GM19467 (cell line): ENCODE measurements around the gene MT3.
"Not testable (repeated sequence)": the region's sequence is repeated elsewhere in the genome, so short reads cannot be mapped to it uniquely, and the experiment has no call there.

Experiments
- ATAC-seq: cut with Tn5 transposase; IDR thresholded peaks from one replicate; pipeline ENCODE4 v1.9.1; 2021; ENCODE audit warnings: mild to moderate bottlenecking, moderate library complexity; ENCODE audit not compliant: unreplicated experiment

MT3 gene

DNA sequence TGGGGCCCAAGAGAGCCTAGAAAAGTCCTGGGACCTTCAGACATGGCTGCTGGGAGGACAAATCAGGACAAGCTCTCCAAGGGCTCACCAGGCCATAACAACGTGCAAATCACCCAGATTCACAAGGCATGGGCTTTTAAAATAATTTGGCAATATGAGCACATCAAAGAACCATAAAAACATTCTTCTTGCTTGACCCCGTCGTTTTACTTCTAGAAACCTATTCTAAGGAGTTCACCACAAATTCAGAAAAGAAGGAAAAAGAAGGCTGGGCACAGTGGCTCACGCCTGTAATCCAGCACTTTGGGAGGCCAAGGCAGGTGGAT is 12.1 kb upstream of the MT3 start:
- ATAC-seq: no peak

DNA sequence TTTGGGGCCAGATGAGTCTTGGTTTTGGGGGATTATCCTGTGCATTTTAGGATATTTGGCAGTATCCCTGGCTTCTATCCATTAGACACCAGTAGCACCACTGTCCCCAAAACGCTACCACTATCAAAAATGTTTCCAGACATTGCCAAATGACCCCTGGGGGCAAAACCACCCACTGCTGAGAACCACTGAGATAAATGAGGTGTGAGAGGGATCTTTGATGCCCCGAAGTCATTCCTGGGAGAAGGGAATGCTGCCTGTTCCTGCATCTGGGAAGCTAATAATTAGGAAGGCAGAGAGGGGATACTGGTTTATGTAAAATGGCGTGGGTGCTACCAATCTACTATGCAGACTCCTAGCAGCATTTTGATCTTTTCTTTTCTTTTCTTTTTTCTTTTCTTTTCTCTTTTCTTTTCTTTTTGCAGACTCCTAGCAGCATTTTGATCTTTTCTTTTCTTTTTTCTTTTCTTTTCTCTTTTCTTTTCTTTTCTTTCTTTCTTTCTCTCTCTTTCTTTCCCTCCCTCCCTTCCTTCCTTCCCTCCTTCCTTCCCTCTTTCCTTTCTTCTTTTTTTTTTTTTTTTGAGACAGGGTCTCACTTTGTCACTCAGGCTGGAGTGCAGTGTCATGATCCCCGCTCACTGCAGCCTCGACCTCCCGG is 8.8 kb upstream of the MT3 start:
- no peak for ATAC-seq

DNA sequence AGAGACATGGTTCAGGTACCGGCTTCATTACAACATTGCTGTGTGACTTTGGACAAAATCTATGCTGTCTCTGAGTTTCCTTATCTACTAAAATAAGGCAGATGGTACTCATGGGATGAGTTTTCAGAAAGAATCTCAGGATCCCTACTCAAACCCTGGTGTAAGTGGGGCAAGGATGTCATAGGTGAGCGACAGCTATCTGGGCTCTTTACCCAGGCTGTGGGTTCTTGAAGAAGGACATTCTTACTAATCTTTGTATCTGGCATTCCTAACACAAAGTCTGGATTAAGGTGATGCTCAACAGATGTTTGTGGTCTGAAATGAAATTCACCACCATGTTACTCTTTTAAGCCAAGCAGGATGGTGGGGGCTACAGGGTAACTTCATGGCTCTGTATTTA is 6.4 kb upstream of the MT3 start:
- not testable (repeated sequence) for ATAC-seq

DNA sequence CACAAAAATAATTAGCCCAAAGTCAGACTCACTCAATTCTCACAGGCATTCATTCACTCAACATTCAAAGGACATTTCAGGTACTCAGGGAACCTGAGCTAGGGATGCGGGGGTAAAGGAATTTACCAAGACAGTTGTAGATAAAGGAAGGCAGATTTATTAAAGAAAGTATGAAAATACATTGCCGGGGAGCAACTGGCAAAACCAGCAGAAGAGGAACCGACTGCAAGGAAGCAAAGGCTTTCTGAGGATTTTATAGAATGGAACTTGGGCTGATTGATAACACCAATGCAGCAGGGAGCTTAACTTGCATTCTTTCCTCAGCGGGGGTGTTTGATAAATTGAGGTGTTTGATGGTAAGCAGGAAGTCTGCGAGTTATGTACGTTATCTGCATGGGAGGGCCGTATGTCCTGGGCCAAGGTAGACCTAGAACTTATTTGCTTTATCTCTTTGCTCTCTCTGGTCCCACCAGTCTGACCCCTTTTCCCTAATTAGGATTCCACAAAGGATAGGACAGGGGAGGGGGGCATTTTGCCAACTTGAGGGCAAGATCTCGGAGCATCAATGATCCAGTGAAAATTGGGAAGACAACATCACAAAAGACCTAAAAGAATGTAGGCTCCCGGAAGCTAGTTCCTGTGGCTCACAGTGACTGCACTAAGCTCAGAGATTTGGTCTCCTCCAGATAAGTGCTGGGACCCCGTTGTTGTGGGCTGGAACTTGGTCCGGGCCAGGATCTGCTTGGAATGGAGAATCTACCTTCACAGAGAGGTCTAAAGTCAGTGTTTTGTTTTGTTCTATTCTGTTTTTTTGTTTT is 5.8 kb upstream of the MT3 start:
- no peak for ATAC-seq

DNA sequence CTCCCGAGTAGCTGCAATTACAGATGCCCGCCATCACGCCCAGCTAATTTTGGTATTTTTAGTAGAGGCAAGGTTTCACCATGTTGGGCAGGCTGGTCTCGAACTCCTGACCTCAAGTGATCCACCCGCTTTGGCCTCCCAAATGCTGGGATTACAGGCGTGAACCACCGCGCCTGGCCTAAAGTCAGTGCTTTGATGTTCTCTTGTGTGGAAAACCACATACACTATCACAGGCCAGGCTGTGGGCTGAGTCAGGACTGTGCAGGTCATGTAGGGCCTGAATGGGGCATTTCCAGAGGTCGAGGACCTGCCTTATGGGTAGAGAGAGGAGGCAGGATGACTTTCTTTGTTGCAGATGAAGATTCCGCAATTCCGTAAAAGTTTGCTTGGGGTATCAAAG is 5.1 kb upstream of the MT3 start:
- no peak for ATAC-seq

DNA sequence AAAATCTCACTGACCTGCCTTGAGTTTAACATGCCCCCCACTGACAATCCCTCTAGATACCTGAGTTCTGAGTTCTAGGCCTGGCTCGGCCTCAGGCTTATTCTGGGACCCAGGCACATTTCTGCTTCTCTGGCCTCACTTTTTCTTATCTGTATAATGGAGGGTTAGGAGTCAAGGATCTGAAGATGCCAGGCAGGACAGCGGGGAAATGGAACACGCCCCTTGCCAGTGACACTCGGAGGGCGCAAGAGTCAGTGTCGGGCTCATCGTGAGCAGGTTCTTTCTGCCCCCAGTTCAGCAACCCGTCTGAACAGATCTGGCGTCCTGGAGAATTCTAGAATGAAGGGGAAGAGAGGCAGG is 567 bp upstream of the MT3 start:
- ATAC-seq: no peak

DNA sequence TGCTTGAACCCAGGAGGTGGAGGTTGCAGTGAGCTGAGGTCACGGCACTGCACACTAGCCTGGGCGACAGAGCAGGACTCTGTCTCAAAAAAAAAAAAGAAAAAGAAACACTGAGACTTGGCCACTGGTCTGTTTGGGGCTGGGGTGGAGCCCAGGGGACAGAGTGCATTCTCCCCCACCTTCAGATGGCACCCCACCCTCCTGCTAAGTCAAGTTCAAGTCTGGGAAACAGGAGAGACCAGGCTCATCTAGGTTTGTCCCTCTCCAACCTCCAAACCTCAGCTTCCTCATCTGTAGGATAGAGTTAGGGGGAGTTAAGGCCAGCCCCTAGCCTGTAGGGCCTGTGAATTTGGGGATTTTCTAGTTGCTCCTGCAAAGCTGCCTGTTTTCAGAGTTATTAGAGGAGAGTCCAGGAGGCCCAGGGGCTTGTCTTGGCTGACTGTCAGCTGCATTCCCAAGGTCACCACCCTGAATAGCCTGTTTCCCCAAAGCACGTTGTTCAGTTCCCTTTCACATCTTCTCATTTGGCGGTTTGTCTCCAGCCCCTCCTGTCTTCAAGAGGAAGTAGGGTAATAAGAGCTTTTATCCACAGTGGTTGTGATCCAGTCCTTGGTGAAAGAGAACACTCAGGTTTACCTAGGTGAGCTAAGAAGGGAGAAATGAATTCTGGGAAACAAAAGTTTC is 2.2 kb downstream of the MT3 start:
- ATAC-seq: no peak

DNA sequence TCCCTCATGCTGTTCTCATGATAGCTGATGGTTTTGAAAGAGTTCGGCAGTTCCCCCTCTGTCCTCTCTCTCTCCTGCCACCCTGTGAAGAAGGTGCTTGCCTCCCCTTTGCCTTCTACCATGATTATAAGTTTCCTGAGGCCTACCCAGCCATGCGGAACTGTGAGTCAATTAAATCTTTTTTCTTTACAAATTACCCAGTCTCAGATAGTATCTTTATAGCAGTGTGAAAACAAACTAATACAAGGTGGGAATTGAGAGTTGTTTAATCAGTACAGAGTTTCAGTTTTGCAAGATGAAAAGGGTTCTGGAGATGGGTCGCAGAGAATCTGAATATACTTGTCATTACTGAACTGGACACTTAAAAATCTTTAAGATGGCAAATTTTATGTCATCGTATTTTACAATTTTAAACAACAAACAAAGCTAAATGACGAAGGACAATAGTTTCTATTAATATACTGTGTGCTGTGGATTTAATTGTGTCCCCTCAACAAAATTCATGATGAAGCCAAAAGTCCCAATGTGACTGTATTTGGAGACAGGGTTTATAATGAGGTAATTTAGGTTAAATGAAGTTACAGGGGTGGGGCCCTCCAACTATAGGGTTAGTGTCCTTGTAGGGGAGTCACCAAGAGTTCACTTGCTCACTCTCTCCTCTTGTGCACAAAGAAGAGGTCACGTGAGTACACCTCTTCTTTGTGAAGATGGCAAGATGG is 4.4 kb downstream of the MT3 start:
- no peak for ATAC-seq

DNA sequence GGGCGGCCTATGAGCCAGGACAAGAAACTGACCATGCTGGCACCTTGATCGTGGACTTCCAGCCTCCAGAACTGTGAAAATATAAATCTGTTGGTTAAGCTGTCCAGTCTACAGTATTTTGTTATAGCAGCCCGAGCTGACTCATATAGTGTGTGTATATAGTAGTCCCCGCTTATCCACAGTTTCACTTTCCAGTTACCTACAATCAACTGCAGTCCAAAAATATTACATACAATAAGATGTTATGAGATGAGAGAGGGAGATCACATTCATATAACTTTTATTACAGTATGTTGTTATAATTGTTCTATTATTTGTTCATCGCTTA is 4.9 kb downstream of the MT3 start:
- no peak for ATAC-seq

DNA sequence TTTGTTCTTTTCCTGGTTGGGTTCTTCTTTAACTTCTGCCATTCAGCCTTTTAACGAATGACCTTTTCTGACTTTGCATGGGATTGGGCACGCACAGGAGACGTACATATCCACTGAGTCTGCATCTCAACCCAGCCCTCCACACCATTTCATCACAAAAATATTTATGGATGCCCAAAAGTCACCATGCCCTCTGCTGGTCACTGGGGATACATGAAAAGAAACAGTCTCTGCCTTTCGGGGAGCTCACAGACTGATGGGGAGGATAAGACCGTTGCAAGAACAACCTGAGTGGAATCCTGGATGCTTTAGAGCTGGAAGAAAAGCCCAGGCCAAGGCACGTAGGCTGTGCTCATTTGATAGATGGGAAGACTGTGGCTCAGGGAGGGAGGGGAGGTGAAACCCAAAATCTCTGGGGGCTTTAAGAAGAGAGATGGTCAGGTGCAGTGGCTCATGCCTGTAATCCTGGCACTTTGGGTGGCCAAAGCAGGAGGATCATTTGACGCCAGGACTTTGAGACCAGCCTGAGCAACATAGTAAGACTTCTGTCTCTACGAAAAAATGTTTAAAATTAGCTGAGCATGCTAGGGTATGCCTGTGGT is 11.2 kb downstream of the MT3 start:
- ATAC-seq: no peak

DNA sequence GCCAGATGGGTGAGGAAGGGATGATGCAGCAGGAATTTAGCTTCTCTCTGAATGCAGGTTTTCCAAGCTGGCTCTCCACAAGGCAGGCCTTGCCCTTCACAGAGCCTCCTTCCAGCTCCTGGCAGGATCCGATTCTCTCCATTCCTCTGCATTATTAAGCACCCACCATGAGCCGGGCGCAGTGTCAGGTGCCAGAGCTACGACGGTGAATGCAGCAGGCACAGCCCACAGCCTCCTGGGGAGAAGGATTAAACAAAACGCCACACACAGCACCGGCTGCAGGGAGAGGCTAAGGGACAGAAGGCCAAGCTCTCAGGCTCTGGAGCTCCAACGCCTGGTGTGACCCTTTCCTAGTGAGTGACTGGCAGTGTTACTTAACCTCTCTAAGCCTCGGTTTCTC is 12.0 kb downstream of the MT3 start:
- ATAC-seq: no peak

DNA sequence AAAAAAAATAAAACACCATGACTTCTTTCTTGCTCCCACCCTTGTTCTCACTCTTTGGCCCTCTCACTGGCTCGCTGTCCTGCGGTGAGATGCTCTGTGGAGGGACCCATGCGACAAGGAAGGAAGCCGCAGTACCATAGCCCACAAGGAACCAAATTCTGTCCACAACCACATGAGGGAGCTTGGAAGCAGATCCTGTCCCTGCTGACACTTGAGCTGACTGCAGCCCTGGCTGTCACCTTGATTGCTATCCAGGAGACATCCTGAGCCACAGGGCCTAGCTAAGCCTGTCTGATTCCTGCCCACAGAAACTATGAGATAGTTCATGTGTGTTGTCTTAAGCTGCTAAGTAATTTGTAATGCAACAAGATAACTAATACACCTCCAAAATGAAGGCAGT is 14.3 kb downstream of the MT3 start:
- no peak for ATAC-seq

DNA sequence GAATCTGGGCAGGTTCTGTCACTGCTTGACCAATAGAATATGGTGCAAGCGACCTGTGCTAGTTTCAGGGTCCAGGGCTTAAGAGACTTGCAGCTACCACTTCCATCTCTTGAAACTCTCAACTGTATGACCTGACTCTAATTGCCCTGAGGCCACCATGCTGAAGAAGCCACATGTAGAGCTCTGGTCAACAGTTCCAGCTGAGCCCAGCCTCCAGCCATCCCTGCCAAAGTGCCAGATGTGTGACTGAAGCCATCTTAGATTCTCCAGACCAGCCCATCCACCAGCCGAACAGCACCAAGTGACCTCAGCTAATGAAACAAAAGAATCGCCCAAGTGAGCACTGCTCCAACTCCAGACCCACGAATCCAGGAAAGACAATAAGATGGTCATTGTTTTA is 15.6 kb downstream of the MT3 start:
- no peak for ATAC-seq

DNA sequence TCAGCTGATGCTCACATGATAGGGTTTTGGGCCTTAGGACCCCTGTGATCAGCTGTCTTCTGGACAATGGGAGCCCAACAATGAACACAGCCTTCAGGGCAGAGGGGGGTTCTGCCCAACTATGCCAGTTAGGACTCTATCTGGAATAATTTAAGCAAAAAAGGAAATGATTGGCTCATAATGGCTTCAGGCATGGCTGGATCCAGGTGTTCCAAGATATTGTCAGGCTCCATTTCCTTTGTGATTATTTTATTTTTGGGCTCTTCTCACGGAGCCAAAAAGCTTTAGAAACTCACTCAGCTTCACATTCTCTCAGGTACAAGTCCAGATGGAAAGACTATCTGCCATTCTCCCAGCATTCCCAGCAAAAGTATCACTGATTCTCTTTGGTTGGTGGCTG is 16.1 kb downstream of the MT3 start:
- no peak for ATAC-seq

DNA sequence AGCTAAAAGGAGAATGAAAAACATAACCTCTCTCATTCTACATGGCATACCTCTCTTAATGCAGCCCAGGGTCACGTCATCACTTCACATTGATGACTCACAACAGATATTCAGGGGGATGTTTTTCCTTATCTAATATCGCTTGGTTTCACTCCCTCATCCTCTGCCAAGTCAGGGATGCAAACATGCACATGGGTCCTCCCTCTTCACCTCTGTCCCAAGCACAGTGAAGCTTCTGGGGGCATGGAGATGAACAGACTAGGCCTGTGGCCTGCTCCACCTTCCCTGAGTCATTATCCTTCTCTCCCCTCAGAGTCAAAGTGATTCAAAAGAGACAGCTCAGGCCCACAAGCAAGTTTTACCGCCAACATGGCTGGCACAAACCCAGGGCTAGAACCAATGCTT is 16.7 kb downstream of the MT3 start:
- no peak for ATAC-seq

DNA sequence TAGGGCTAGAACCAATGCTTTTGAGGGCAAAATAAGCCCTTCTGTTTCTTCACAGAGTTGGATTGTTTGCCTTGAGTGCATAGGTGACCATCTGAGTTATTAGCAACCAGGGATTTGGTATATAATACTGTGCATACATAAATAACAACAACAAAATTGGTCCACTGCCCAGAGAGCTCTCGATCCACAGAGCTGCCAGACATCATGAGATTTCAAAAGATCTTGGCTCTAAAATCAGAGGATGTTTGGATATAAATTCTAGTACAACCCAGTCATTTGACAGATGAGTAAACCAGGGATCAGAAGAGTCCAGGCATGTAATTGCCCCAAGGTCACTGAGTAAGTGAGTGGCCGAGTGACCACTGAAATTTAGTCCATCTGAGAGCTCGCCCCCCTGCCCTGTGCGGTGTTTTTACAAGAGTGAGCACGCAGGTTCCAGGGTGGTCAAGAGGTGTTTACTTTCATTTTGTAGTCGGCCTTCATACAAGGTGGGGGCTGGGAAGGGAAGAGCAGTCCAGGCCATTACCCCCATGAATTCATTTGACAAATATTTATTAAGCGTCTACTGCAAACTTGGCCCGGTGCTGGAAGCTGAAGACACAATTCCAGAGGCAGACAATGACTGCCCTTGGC is 17.3 kb downstream of the MT3 start:
- ATAC-seq: no peak

DNA sequence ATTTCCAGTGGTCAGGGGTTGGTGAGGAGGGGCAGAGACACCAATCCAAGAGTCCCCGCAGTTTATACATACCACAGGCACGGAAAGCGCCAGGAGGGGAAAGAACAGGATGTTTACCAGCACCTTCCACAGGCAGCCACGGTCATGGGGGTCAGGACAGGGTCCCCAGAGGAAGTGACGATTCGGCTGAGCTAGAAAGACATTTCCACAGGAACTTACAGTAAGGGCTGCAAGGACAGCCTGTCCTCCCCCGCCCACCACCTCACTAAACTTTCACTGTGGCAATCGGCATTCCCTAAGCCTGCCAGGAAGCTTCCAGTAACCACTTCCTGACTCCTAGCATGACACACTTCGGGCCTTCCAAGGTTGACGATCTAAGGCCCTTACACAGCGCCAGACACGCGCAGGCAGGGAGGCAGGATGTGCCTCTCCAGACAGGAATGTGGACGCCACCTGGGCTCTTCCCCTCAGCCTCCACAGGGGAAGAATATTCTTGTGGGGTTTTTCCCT is 17.8 kb downstream of the MT3 start:
- no peak for ATAC-seq

DNA sequence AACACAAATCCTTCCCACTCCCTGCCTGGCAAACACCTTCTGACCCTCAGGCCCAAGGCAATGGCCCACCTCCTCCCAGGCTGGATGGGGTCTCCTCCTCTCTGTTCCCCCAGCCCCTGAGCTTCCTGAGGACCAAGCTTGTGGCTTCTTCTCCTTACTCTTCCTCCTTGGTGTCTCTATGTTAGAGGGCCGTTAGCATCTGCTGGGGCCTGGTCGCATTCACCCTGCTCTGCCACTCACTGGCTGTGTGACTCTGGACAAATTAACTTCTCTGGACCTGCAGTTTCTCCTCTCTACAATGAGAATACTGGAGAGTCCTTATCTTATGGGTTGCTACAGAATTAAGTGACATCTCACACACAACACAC is 18.3 kb downstream of the MT3 start:
- ATAC-seq: no peak

DNA sequence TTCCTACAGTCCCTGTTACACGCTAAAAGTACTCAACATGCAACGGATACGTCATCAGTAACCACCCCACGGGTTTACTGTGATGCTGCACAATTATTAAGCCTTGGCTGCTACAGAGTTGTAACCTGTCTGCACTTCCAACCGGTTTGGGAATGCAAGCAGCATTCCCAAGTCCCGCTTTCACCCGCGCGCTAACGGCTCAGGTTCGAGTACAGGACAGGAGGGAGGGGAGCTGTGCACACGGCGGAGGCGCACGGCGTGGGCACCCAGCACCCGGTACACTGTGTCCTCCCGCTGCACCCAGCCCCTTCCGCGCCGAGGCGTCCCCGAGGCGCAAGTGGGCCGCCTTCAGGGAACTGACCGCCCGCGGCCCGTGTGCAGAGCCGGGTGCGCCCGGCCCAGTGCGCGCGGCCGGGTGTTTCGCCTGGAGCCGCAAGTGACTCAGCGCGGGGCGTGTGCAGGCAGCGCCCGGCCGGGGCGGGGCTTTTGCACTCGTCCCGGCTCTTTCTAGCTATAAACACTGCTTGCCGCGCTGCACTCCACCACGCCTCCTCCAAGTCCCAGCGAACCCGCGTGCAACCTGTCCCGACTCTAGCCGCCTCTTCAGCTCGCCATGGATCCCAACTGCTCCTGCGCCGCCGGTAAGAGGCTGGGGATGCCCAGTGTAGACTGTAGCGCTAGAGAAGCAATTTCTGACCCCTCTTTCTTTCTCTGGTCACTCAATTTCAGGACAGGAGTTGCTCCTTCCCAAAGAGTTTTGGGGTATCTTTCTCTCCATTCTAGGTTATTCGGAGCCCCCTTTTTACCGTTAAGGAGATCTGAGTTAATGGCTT is 18.9 kb downstream of the MT3 start, which contains the start of gene MT2A:
TSS of gene MT2A (plus strand) at position 542 of the 833 bp plus-strand sequence. CDS start at position 614, 72 bp downstream.
- peak; percentile 80 for ATAC-seq
